NOMO-1 treated with DMSO at 0.1 percent for 48 hours (cell line): ENCODE measurements around the gene MT1G.
"Not testable (repeated sequence)": the region's sequence is repeated elsewhere in the genome, so short reads cannot be mapped to it uniquely, and the experiment has no call there.

Source experiments
- DNase-seq: peaks from one replicate; lab custom pipeline; 2025; ENCODE audit not compliant: unreplicated experiment; lab: John Stamatoyannopoulos, UW

Gene MT1G

GRCh38 chr16:56684926-56685590 is 17.2 kb upstream of the MT1G start:
- no peak for DNase-seq

DNA sequence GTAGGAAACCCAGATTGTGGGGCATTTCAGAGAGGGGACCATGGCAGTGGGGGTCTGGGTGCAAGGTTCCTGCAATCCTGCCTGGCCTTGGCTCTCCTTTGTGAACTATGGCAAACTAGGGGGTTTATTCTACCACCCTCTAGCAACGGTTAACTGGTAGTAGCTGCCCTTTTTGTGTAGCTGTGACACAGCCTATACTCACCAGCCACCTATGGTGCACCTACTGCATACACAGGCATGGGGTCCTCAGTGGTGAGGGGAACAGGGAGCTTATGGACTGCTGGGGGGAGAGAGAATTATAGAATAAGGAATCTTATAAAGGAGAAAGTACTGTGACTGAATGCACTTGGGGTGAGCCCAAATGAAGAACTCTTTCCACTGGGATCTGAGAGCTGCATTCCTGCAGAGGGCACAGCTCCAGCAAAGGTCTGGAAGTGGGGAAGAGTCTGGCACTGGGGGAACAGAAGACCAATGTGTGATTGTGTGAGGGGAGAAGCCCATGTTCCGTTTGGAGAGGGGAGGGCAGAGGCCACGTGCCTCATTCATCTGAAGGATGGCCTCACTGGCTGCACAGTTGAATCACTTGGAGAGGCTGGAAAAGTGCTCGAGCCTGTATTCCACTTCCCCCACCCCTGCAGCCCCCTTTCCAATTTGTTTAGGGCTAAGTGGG is 16.5 kb upstream of the MT1G start:
- no peak for DNase-seq

DNA sequence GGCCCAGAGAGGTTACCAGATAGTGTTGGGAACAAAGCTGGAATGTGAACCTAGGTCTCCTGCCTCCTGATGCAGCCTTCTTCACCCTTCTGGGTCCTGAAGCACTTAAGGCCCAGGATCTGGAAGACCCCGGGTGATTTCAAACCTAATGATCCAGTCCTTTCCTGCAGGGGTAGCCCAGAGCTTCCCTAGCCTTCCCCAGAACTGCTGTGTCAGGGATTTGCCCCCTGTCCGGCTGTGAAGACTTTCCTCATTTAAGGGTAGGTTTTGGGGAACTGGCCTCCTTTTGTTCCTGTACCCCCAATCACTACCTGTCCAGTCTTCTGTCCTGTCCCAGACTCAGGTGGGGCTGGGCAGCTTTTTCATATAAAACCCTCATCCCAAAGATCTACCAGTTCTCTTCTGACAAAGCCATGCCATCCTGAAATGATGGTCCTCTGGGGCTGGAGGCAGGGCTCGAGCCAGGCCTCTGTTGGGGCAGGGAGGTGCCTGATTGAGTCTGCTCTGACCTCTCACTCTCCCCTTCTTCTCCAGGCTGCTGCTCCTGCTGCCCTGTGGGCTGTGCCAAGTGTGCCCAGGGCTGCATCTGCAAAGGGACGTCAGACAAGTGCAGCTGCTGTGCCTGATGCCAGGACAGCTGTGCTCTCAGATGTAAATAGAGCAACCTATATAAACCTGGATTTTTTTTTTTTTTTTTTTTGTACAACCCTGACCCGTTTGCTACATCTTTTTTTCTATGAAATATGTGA is 15.7 kb upstream of the MT1G start:
- DNase-seq, result no peak

GRCh38 chr16:56682703-56683397 is 15.0 kb upstream of the MT1G start:
- DNase-seq, result peak; percentile 19

DNA sequence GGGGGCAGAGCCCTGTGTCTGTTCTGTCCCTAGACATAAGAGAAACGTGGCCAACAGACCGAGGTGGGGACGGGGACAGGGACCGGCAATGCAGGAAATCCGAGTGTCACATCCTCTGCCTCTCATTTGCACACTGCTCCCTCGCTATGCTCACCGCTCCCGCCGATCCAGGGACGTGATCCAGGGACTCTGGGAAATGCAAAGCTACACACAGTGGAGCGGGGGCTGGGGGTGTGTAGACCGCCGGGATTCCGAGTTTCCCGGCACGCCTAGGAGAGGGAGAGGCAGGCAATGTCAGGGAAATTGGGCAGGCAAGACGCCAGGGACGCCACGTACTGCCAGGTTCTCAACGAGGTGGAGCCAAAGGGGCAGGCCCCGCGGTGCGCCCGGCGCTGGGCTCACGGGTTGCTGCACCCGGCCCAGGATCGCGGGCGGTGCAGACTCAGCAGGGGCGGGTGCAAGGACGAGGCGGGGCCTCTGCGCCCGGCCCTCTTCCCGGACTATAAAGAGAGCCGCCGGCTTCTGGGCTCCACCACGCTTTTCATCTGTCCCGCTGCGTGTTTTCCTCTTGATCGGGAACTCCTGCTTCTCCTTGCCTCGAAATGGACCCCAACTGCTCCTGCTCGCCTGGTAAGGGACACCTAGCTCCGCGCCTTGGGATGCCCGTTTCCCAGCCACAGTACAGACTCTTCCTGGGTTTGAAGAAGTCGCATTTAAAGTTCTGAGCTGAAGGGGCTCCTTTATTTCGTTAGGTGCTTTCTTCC is 14.3 kb upstream of the MT1G start, which contains the start of gene MT1X:
TSS of gene MT1X (plus strand) at position 532 of the 764 bp plus-strand sequence. CDS start at position 603, 71 bp downstream.
- DNase-seq, result peak; percentile 86

- peak; percentile 48 for DNase-seq
These were observed 12.0 kb upstream of the MT1G start for GRCh38 chr16:56679818-56680217.

- DNase-seq, result no peak
These were observed 11.3 kb upstream of the MT1G start for GRCh38 chr16:56679078-56679730.

DNA sequence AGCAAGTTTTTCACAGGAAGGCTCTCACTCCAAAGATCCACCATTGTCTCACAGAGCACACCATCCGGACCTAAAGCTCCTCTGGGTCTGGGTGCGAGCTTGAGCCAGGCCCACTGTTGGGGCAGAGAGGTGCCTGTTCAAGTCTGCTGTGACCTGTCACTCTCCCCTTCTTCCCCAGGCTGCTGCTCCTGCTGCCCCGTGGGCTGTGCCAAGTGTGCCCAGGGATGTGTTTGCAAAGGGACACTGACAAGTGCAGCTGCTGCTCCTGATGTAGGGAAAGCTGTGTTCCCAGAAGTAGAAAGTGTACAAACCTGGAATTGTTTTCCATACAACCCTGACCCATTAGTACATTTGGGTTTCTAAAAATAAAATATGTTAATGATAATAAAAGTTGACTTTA is 9.6 kb upstream of the MT1G start:
- no peak for DNase-seq

- no peak for DNase-seq
These were observed 7.9 kb upstream of the MT1G start for GRCh38 chr16:56675685-56676210.

GRCh38 chr16:56674570-56674969 is 6.7 kb upstream of the MT1G start:
- not testable (repeated sequence) for DNase-seq

GRCh38 chr16:56673921-56674320 is 6.1 kb upstream of the MT1G start:
- peak; percentile 58 for DNase-seq

GRCh38 chr16:56672761-56673536 is 5.1 kb upstream of the MT1G start:
- DNase-seq, result no peak

- not testable (repeated sequence) for DNase-seq
These were observed 4.3 kb upstream of the MT1G start for GRCh38 chr16:56672171-56672570.

DNA sequence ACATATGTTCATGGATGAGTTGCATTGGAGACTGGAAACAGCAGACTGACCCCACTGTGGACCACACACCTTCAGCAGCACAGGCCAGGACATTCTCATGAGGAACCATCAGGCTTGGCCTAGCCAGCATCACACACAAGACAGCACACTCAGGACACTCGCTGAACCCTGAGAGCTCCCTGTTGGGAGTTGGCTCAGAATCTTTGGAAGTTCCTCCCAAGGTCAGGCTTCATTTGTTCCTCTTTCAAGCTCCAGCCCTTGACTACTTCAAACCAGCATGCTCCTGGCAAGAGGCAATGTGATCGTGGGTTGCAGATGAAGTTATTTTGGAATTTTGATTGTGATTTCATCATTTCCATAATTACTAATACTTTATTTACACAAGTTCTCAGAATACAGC is 3.8 kb upstream of the MT1G start:
- DNase-seq, result not testable (repeated sequence)

GRCh38 chr16:56670620-56670934 is 2.7 kb upstream of the MT1G start:
- DNase-seq, result no peak

DNA sequence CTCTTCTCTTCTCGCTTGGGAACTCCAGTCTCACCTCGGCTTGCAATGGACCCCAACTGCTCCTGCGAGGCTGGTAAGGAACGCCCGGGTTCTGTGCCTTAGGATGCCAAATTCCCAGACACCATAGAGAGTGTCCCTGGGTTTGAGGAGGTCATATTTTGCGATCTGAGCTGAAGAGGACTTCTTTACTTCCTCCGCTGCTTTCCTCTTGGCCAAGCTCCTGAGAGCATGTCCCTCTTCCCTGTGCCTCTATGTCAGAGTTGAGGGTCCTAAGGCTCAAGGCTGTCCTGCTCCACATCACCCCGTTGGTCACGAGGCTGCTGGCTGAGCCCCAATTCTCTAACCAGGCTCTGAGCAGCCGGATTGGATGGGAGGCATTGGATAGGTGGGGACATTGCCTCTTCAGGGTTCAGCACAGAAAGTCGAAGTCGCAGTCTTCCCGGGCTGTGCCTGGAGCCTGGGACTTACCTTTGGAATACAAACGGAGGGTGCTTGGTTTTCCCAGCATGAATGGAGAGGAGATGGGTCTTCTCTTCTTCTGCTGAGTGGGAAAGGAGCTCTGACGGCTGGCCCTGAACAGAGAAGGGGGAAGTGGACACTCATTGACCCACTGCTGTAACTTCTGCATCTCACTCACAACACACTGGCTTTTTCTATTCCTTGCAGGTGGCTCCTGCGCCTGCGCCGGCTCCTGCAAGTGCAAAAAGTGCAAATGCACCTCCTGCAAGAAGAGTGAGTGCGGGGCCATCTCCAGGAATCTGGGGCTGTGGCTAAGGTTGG is 2.2 kb upstream of the MT1G start:
- DNase-seq, result peak; percentile 35

- DNase-seq, result peak; percentile 68
These were observed 1.4 kb upstream of the MT1G start, which contains the start of gene MT1H for GRCh38 chr16:56669005-56669839. Gene MT1H, plus strand, starts transcription at chr16:56669814. Its CDS starts 71 bp downstream, at chr16:56669885.
